K562 (cell line): ENCODE results near the gene SCG5. TPM values are rescaled to one million over a fixed set of nuclear protein-coding genes. Genes with fewer than 3 reads are reported as not detected.

ENCODE experiments used
- ATAC-seq: fragments of 200-7000 bp; cut with Tn5 transposase; 3 replicates; pipeline ENCODE4 v1.9.1; 2020; ENCODE audit warnings: moderate library complexity
- BruUV-seq: library from RNA; stranded (reverse); fragments of 400-500 nt; replicated peaks from 2 replicates; lab custom pipeline; 2021; lab: Mats Ljungman, UMichigan
- CTCF ChIA-PET: fragments of 300-600 bp; formaldehyde crosslinking; extraction: SDS; loops from one replicate; lab custom pipeline; 2021; ENCODE audit warnings: low intra/inter-chr PET ratio; lab: Yijun Ruan, JAX
- POLR2A ChIA-PET: fragments of 300-600, 350-650 bp; sonication (Branson Sonifier 250); formaldehyde crosslinking; extraction: SDS; loops from one replicate; lab custom pipeline; 2021; ENCODE audit warnings: antibody characterized with exemption, inconsistent platforms; lab: Yijun Ruan, JAX
- DNase-seq, 4 experiments: peaks; one replicate each; pipeline versions ENCODE4 v3.0.0 to v3.0.0-alpha.2; 2011 to 2018; ENCODE audit warnings: low spot score in 3 of 4, mixed read lengths in 3 of 4; ENCODE audit errors: extremely low read depth in 1 of 4
- FAIRE-seq: peaks from 2 replicates; lab custom pipeline; 2011; peaks lifted over from hg19 to GRCh38; lab: Jason Lieb, UNC
- H2AFZ ChIP-seq: 2 replicates; pipeline ENCODE4 v1.6.0; 2011; ENCODE audit warnings: low read depth, low read length, control low read depth, inconsistent platforms
- H3K27ac ChIP-seq: fragments of 200-600 bp; 3 replicates; pipeline ENCODE4 v1.8.0; 2011; ENCODE audit warnings: low read depth, mild to moderate bottlenecking, control low read depth, inconsistent platforms, low read length, moderate library complexity, mixed read lengths; ENCODE audit errors: extremely low read depth
- H3K27me3 ChIP-seq, 2 experiments: fragments of 300-600 bp in 1 of 2; 2 replicates in 1 of 2; 3 replicates in 1 of 2; pipeline versions ENCODE4 v1.6.0 to v1.8.0; 2011; ENCODE audit warnings: inconsistent platforms in 2 of 2, low read length in 2 of 2, mild to moderate bottlenecking in 1 of 2, mixed read lengths in 1 of 2, moderate library complexity in 1 of 2; ENCODE audit not compliant: control insufficient read depth in 2 of 2, insufficient read depth in 2 of 2
- H3K36me3 ChIP-seq: fragments of 300-600 bp; 3 replicates; pipeline ENCODE4 v1.8.0; 2011; ENCODE audit warnings: mild to moderate bottlenecking, low read length, inconsistent platforms; ENCODE audit not compliant: control insufficient read depth, insufficient read depth
- H3K4me1 ChIP-seq, 2 experiments: fragments of 200-600 bp in 1 of 2; replicated peaks in 1 of 2; 2 replicates in 1 of 2; 3 replicates in 1 of 2; pipeline versions ENCODE4 v1.5.1 to v1.8.0; 2011; ENCODE audit warnings: inconsistent platforms in 2 of 2, low read length in 2 of 2, mild to moderate bottlenecking in 1 of 2, mixed read lengths in 1 of 2, moderate library complexity in 1 of 2; ENCODE audit not compliant: control insufficient read depth in 2 of 2, insufficient read depth in 2 of 2
- H3K4me2 ChIP-seq: 2 replicates; pipeline ENCODE4 v1.6.1; 2011; ENCODE audit warnings: low read length, control low read depth, inconsistent platforms, mixed read lengths; ENCODE audit not compliant: insufficient read depth
- H3K4me3 ChIP-seq: fragments of 200-600 bp; sonication (generic), shearing (Covaris generic); 2 replicates; pipeline ENCODE4 v1.5.1; 2016; ENCODE audit warnings: control low read depth, inconsistent platforms
- H3K79me2 ChIP-seq: fragments of 200-600 bp; 3 replicates; pipeline ENCODE4 v1.8.0; 2011; ENCODE audit warnings: low read length, inconsistent platforms; ENCODE audit not compliant: control insufficient read depth, insufficient read depth
- H3K9ac ChIP-seq, 2 experiments: 2 replicates each; pipeline versions ENCODE4 v1.6.0 to v1.6.1; 2011; ENCODE audit warnings: low read depth in 2 of 2, low read length in 2 of 2, control low read depth in 1 of 2, inconsistent platforms in 1 of 2, mild to moderate bottlenecking in 1 of 2, mixed read lengths in 1 of 2; ENCODE audit not compliant: insufficient read depth in 1 of 2
- H3K9me1 ChIP-seq: one replicate; pipeline ENCODE4 v1.6.0; 2011; ENCODE audit warnings: inconsistent platforms, mild to moderate bottlenecking, low read length, moderate library complexity; ENCODE audit not compliant: control insufficient read depth, insufficient read depth
- H3K9me3 ChIP-seq: replicated peaks from 2 replicates; pipeline ENCODE4 v1.5.1; 2011; ENCODE audit warnings: low read depth, low read length, inconsistent platforms; ENCODE audit not compliant: control insufficient read depth, insufficient read depth
- H4K20me1 ChIP-seq: replicated peaks from 2 replicates; pipeline ENCODE4 v1.6.1; 2011; ENCODE audit warnings: low read length, inconsistent platforms, mixed read lengths; ENCODE audit not compliant: control insufficient read depth, insufficient read depth
- ASH1L ChIP-seq: fragments of 450-650 bp; IDR thresholded peaks from 2 replicates; pipeline ENCODE4 v1.6.1; 2018; ENCODE audit warnings: borderline replicate concordance, mild to moderate bottlenecking, low read depth; ENCODE audit not compliant: partially characterized antibody
- DIDO1 ChIP-seq: fragments of 450-650 bp; IDR thresholded peaks from 2 replicates; pipeline ENCODE4 v1.6.1; 2016; ENCODE audit warnings: low read depth, missing biosample characterization, missing genetic modification characterization
- HDAC8 ChIP-seq: fragments of 450-650 bp; IDR thresholded peaks from 2 replicates; pipeline ENCODE4 v1.6.1; 2016; ENCODE audit warnings: mild to moderate bottlenecking, missing genetic modification characterization, moderate library complexity, missing compliant biosample characterization
- HMG20A ChIP-seq: fragments of 450-650 bp; formaldehyde crosslinking; conservative IDR thresholded peaks from 2 replicates; pipeline ENCODE4 v1.4.0; 2020; ENCODE audit warnings: mild to moderate bottlenecking, mixed read lengths
- NR2F6 ChIP-seq: fragments of 450-650 bp; formaldehyde crosslinking; IDR thresholded peaks from 2 replicates; pipeline ENCODE4 v1.4.0; 2020; ENCODE audit warnings: mild to moderate bottlenecking
- PYGO2 ChIP-seq: fragments of 450-650 bp; IDR thresholded peaks from 2 replicates; pipeline ENCODE4 v1.6.1; 2016; ENCODE audit warnings: mild to moderate bottlenecking, missing genetic modification characterization, moderate library complexity, missing compliant biosample characterization
- ZKSCAN1 ChIP-seq: fragments of 150-350 bp; IDR thresholded peaks from 2 replicates; pipeline ENCODE4 v1.6.1; 2016; ENCODE audit warnings: low read depth, low read length
- ZNF583 ChIP-seq: fragments of 250-450 bp; sonication (Bioruptor Pico); IDR thresholded peaks from 2 replicates; pipeline ENCODE4 v1.4.0; 2020
- WGBS: fragments of 100-300 bp; shearing (Covaris generic); methylation state at CpG from one replicate; pipeline ENCODE4 v1.1.6; 2016; ENCODE audit warnings: low coverage, mixed read lengths; ENCODE audit not compliant: insufficient coverage; ENCODE audit errors: missing lambda C conversion rate; 5-methylcytosine and 5-hydroxymethylcytosine counted together
- in situ Hi-C: fragments of 300-500 bp; cut with MboI; formaldehyde crosslinking; loops from 4 replicates; pipeline ENCODE4 v1.15.0; 2018; ENCODE audit warnings: inconsistent platforms, mixed read lengths
- intact Hi-C: fragments of 100-400 bp; cut with micrococcal nuclease; formaldehyde crosslinking; loops from 2 replicates; pipeline ENCODE4 v1.14.2; 2022
- polyA plus RNA-seq, 8 experiments: library from polyadenylated mRNA; depleted of rRNA in 4 of 8; stranded (reverse) in 5 of 8; unstranded in 3 of 8; fragments of >200 nt; fragmentation: Nextera tagmentation in 2 of 8; fragmentation: Illumina TruSeq in 1 of 8; extraction: Ambion mirVana in 2 of 8; extraction: Trizol in 1 of 8; gene quantifications; 2 replicates each; pipeline versions ENCODE4 v1.2.1 to v1.2.3, GENCODE V29; 2011 to 2014; ENCODE audit warnings: inconsistent platforms in 1 of 8, missing spikeins in 1 of 8
- total RNA-seq, 7 experiments: library from RNA; depleted of rRNA in 6 of 7; stranded (reverse); fragments of >200 nt in 6 of 7; fragmentation: Illumina TruSeq in 2 of 7; extraction: Trizol in 2 of 7; gene quantifications; 2 replicates each; pipeline versions ENCODE4 v1.2.1 to v1.2.3, GENCODE V29; 2011 to 2021; ENCODE audit warnings: low replicate concordance in 1 of 7
- TF ChIP-seq, protein P1 (sequence below), 2 experiments: fragments of 450-650 bp in 1 of 2; IDR thresholded peaks; 2 replicates each; pipeline ENCODE4 v1.6.1; 2011 to 2017; ENCODE audit warnings: low read depth in 2 of 2, antibody characterized with exemption in 1 of 2, borderline replicate concordance in 1 of 2, low read length in 1 of 2, mild to moderate bottlenecking in 1 of 2, mixed read lengths in 1 of 2; ENCODE audit not compliant: control insufficient read depth in 1 of 2
- TF ChIP-seq, protein P2 (sequence below): fragments of 250-450 bp; sonication (Bioruptor Pico); IDR thresholded peaks from 2 replicates; pipeline ENCODE4 v1.8.0; 2022; ENCODE audit warnings: moderate library complexity, mild to moderate bottlenecking, inconsistent platforms
- TF ChIP-seq, protein P3 (sequence below): fragments of 250-450 bp; sonication (Bioruptor Pico); IDR thresholded peaks from 2 replicates; pipeline ENCODE4 v1.5.0; 2021

The SCG5 gene
- total and polyA plus RNA-seq, 9 of the 15 experiments (the other 6 are each of a cell fraction or from before 2014, with no cell fraction given), result 0.06 to 0.76 (median 0.28) TPM; not detected in 2

DNA sequence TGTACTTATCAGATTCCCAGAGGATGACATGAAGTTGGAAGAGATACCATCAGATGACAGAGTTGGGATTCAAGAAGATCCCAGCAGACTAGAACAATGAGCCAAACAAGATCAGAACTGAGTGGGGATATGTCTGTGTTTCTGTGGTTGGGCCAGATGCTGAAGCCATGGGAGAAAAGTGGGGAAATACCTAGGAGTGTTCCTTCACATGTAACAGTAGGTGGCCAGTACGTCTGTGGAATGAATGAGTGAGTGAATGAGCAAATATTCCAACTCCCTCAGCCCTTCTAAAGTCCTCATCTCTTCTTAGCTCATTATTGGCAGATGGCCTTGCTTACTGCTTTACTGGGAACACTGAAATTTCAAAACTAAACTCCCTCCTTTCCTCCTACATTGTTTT lies 44.1 kb downstream of the SCG5 start (continued):
- TF ChIP-seq, protein P1, sequence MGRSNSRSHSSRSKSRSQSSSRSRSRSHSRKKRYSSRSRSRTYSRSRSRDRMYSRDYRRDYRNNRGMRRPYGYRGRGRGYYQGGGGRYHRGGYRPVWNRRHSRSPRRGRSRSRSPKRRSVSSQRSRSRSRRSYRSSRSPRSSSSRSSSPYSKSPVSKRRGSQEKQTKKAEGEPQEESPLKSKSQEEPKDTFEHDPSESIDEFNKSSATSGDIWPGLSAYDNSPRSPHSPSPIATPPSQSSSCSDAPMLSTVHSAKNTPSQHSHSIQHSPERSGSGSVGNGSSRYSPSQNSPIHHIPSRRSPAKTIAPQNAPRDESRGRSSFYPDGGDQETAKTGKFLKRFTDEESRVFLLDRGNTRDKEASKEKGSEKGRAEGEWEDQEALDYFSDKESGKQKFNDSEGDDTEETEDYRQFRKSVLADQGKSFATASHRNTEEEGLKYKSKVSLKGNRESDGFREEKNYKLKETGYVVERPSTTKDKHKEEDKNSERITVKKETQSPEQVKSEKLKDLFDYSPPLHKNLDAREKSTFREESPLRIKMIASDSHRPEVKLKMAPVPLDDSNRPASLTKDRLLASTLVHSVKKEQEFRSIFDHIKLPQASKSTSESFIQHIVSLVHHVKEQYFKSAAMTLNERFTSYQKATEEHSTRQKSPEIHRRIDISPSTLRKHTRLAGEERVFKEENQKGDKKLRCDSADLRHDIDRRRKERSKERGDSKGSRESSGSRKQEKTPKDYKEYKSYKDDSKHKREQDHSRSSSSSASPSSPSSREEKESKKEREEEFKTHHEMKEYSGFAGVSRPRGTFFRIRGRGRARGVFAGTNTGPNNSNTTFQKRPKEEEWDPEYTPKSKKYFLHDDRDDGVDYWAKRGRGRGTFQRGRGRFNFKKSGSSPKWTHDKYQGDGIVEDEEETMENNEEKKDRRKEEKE (IDR thresholded peaks at IDR 0.05; ENCODE audit: borderline replicate concordance in 1 of 2, control insufficient read depth in 1 of 2, low read depth in 2 of 2, low read length in 1 of 2), result no peak
- TF ChIP-seq ASH1L, result no peak

DNA sequence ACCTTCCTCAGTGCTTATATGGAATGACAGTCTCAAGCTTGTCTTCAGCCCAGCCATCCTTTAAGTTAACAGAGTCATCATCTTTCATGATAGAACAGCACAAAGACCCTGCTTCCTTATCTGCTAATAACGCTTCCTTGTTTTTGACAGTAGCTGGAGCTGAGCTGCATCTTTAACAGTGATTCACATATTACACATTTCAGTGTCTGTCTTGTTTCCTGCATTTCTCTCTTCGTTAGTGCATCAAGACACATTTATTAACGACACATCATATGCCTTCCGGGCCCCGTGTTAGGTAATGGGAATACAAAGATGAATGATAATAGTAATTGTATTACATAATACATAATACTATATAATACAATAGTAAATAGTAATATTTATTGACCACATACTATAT lies 46.0 kb downstream of the SCG5 start:
- Histone ChIP-seq H3K4me2 (no peak overlapping the region), H3K27me3 (peaks cover 20 to 21% of the 10 kb centered on the region in 2 experiments; a peak in 4 of 5 replicates), H4K20me1 (no peaks in the 10 kb centered on the region), H3K79me2 (no peaks in the 10 kb centered on the region), H3K9me1 (no peaks in the 10 kb centered on the region), H2AFZ (no peak overlapping the region), H3K4me1 (no peaks in the 10 kb centered on the region), H3K9ac (no peak overlapping the region), H3K9me3 (no peaks in the 10 kb centered on the region), H3K27ac (no peak overlapping the region), H3K4me3 (no peak overlapping the region), H3K36me3 (no peaks in the 10 kb centered on the region)
- in situ Hi-C loops (no loop called here), intact Hi-C loops (no loop called here)
- no peak for TF ChIP-seq NR2F6
- TF ChIP-seq, protein P2, sequence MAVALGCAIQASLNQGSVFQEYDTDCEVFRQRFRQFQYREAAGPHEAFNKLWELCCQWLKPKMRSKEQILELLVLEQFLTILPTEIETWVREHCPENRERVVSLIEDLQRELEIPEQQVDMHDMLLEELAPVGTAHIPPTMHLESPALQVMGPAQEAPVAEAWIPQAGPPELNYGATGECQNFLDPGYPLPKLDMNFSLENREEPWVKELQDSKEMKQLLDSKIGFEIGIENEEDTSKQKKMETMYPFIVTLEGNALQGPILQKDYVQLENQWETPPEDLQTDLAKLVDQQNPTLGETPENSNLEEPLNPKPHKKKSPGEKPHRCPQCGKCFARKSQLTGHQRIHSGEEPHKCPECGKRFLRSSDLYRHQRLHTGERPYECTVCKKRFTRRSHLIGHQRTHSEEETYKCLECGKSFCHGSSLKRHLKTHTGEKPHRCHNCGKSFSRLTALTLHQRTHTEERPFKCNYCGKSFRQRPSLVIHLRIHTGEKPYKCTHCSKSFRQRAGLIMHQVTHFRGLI, result no peak
- no peak for TF ChIP-seq PYGO2 (tag)
- no peak for TF ChIP-seq DIDO1
- TF ChIP-seq ZKSCAN1, result no peak
- no peak for TF ChIP-seq ZNF583 (CRISPR knock-in tag)
- no peak for TF ChIP-seq HDAC8
- TF ChIP-seq, protein P3, sequence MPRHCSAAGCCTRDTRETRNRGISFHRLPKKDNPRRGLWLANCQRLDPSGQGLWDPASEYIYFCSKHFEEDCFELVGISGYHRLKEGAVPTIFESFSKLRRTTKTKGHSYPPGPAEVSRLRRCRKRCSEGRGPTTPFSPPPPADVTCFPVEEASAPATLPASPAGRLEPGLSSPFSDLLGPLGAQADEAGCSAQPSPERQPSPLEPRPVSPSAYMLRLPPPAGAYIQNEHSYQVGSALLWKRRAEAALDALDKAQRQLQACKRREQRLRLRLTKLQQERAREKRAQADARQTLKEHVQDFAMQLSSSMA (CRISPR knock-in tag), result no peak
- no peak for TF ChIP-seq HMG20A (CRISPR knock-in tag)
- ChIA-PET POLR2A (no interaction called here), CTCF (no interaction called here)
- ATAC-seq (no peak), FAIRE-seq (no peak), DNase-seq (no peak)
- 2% methylated on average over 5 of the region's 5 CpGs for WGBS
- BruUV-seq, result no TSS peak
